GM19023 (cell line): ENCODE measurements around the gene SERGEF.
"Not testable (repeated sequence)": the region's sequence is repeated elsewhere in the genome, so short reads cannot be mapped to it uniquely, and the experiment has no call there.

ENCODE experiments used
- ATAC-seq: cut with Tn5 transposase; IDR thresholded peaks from one replicate; pipeline ENCODE4 v1.9.1; 2021; ENCODE audit warnings: mild to moderate bottlenecking, moderate library complexity; ENCODE audit not compliant: unreplicated experiment

The SERGEF gene

GRCh38 chr11:17868398-17868797 lies 144.4 kb downstream of the SERGEF start:
- not testable (repeated sequence) for ATAC-seq

GRCh38 chr11:17867341-17867740 lies 145.5 kb downstream of the SERGEF start:
- no peak for ATAC-seq

GRCh38 chr11:17865765-17866428 lies 146.9 kb downstream of the SERGEF start:
- no peak for ATAC-seq

- ATAC-seq, result no peak
Observed at GRCh38 chr11:17864478-17864941, 148.3 kb downstream of the SERGEF start.

GRCh38 chr11:17861036-17861755 lies 151.7 kb downstream of the SERGEF start:
- ATAC-seq, result no peak

- no peak for ATAC-seq
Observed at GRCh38 chr11:17859552-17859951, 153.3 kb downstream of the SERGEF start.

GRCh38 chr11:17855531-17856290 lies 157.1 kb downstream of the SERGEF start:
- no peak for ATAC-seq

GRCh38 chr11:17853280-17853679 lies 159.6 kb downstream of the SERGEF start:
- no peak for ATAC-seq

GRCh38 chr11:17852246-17852645 lies 160.6 kb downstream of the SERGEF start:
- no peak for ATAC-seq

- no peak for ATAC-seq
Observed at GRCh38 chr11:17851697-17852096, 161.2 kb downstream of the SERGEF start.

- no peak for ATAC-seq
Observed at GRCh38 chr11:17850336-17850735, 162.5 kb downstream of the SERGEF start.

- ATAC-seq, result no peak
Observed at GRCh38 chr11:17848715-17849114, 164.1 kb downstream of the SERGEF start.

GRCh38 chr11:17846852-17847453 lies 165.9 kb downstream of the SERGEF start:
- no peak for ATAC-seq

GRCh38 chr11:17845431-17845881 lies 167.4 kb downstream of the SERGEF start:
- ATAC-seq, result no peak

- no peak for ATAC-seq
Observed at GRCh38 chr11:17840101-17840548, 172.7 kb downstream of the SERGEF start.

GRCh38 chr11:17839450-17839849 lies 173.4 kb downstream of the SERGEF start:
- ATAC-seq, result no peak

GRCh38 chr11:17838102-17838501 lies 174.7 kb downstream of the SERGEF start:
- no peak for ATAC-seq

- no peak for ATAC-seq
Observed at GRCh38 chr11:17831883-17832282, 181.0 kb downstream of the SERGEF start.

GRCh38 chr11:17831228-17831627 lies 181.6 kb downstream of the SERGEF start:
- ATAC-seq, result no peak

- ATAC-seq, result no peak
Observed at GRCh38 chr11:17828311-17828751, 184.5 kb downstream of the SERGEF start.

GRCh38 chr11:17827006-17827405 lies 185.8 kb downstream of the SERGEF start:
- ATAC-seq, result no peak
